ENCODE data around the gene F12.

DNA sequence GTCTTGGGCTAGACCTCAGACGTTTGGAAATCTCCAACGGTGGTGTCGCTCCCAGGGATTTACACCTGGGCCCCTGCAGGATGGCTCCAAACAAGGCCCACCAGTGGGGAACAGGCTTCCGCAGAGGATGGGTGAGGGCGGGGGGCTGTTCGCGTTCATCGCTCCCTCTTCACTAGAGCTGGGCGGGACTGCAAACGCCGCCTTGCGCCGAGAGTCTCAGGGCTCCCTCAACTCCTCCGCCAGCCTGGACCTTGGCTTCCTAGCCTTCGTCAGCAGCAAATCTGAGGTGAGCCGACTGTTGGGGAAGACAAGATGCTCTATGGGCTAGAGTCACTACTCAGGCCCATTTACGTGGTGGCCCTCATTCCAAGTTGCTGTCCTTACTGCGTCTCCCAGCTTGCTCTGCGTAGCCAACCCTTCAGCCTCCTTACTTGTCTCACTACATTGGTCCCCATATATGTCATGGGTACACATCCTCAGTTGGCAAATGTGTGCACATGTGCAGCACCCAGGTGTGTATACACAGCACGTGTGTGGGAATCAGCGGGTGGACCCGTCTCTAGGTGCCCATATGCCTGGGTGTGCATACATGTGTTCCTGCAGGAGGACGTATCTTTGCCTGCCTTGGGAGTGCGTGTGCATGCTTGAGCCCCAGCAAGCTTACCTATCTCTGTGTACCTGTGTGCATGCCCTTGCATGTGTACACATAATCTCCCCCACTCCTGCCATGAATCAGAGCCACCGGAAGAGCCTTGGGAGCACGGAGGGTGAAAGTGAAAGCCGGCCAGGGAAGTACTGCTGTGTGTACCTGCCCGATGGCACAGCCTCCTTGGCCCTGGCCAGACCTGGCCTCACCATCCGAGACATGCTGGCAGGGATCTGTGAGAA, 41.1 kb downstream of the F12 start:
- TF ChIP-seq ZNF600 (tag by site-specific recombination; IDR thresholded peaks at IDR 0.05) (0 out of 2 replicates have a peak, but pooled peaks have one; percentile 13), TRIM28 (IDR thresholded peaks at IDR 0.05; ENCODE audit: borderline replicate concordance, low read length) (no peak), ZXDB (tag by site-specific recombination; IDR thresholded peaks at IDR 0.05) (no peak)
- TF ChIP-seq, protein P1, sequence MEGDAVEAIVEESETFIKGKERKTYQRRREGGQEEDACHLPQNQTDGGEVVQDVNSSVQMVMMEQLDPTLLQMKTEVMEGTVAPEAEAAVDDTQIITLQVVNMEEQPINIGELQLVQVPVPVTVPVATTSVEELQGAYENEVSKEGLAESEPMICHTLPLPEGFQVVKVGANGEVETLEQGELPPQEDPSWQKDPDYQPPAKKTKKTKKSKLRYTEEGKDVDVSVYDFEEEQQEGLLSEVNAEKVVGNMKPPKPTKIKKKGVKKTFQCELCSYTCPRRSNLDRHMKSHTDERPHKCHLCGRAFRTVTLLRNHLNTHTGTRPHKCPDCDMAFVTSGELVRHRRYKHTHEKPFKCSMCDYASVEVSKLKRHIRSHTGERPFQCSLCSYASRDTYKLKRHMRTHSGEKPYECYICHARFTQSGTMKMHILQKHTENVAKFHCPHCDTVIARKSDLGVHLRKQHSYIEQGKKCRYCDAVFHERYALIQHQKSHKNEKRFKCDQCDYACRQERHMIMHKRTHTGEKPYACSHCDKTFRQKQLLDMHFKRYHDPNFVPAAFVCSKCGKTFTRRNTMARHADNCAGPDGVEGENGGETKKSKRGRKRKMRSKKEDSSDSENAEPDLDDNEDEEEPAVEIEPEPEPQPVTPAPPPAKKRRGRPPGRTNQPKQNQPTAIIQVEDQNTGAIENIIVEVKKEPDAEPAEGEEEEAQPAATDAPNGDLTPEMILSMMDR (tag by site-specific recombination; IDR thresholded peaks at IDR 0.05) = no peak

All from HEK293 (cell line).